HL-60 (cell line): ENCODE measurements around the gene NABP2.

Source experiments
- DNase-seq, 2 experiments: peaks; one replicate each; pipeline ENCODE4 v3.0.0-alpha.2; 2010 to 2020; ENCODE audit warnings: low read depth in 1 of 2, low spot score in 1 of 2
- H3K27ac ChIP-seq: fragments of 250-450 bp; sonication (Bioruptor Pico); replicated peaks from 2 replicates; pipeline ENCODE4 v1.5.1; 2020; ENCODE audit warnings: mild to moderate bottlenecking, moderate library complexity
- H3K27me3 ChIP-seq: fragments of 250-450 bp; sonication (Bioruptor Pico); 2 replicates; pipeline ENCODE4 v1.5.1; 2021; ENCODE audit warnings: mild to moderate bottlenecking, moderate library complexity; ENCODE audit not compliant: insufficient read depth, poor library complexity, severe bottlenecking
- H3K4me3 ChIP-seq: replicated peaks from 2 replicates; pipeline ENCODE4 v1.5.1; 2011; ENCODE audit warnings: mild to moderate bottlenecking, control low read depth, low read length; ENCODE audit not compliant: insufficient read depth
- GABPA ChIP-seq: IDR thresholded peaks from 2 replicates; pipeline ENCODE4 v1.6.1; 2012; ENCODE audit warnings: low read depth
- POLR2AphosphoS5 ChIP-seq: IDR thresholded peaks from 2 replicates; pipeline ENCODE4 v1.6.1; 2012; ENCODE audit warnings: low read depth
- SPI1 ChIP-seq: IDR thresholded peaks from 2 replicates; pipeline ENCODE4 v1.6.1; 2012; ENCODE audit warnings: low read depth, mild to moderate bottlenecking, borderline replicate concordance
- TF ChIP-seq, protein P1 (sequence below): IDR thresholded peaks from 2 replicates; pipeline ENCODE4 v1.6.1; 2012; ENCODE audit warnings: low read depth; ENCODE audit not compliant: insufficient replicate concordance
- TF ChIP-seq, protein P2 (sequence below): IDR thresholded peaks from one replicate; pipeline ENCODE4 v1.5.1; 2011; ENCODE audit warnings: low read length, control low read depth, inconsistent platforms; ENCODE audit not compliant: insufficient read depth

Gene NABP2

DNA sequence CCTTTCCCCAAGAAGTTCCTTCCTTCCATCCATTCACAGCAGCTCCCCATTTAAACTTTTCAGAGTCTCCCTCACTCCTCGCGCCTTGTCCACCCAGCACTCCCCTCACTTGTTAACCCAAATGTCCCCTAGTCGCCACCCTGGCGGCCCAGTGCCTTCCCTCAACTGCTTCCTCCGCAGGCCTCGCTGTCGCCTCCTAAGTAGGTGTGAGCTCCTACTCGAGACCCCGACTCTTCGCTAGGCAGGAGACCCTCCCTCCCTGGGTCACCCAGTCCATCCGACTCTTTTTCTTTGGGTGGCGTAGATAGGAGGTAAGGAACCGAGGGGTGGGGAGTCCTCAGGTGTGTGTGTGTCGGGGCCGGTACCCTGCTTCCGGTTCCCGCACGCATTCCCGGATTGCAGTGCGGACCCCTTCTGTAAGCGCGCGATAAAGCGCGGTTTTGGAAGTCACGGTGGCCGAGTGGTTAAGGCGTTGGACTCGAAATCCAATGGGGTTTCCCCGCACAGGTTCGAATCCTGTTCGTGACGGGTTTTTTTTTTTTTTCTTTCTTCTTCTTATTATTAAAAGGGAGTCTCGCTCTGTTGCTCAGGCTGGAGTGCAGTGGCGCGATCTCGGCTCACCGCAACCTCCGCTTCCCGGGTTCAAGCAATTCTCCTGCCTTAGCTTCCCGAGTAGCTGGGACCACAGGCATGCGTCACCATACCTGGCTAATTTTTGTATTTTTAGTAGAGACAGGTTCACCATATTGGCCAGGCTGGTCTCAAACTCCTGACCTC, 34.0 kb upstream of the NABP2 start:
- H3K27ac ChIP-seq: peak overlapping the region; percentile 71
- peak; percentile 63 to 75 for DNase-seq
- peak overlapping the region; percentile 77 for H3K4me3 ChIP-seq
- TF ChIP-seq GABPA: peak; percentile 65; the same call in 1 of the 2 replicates
- TF ChIP-seq, protein P1, sequence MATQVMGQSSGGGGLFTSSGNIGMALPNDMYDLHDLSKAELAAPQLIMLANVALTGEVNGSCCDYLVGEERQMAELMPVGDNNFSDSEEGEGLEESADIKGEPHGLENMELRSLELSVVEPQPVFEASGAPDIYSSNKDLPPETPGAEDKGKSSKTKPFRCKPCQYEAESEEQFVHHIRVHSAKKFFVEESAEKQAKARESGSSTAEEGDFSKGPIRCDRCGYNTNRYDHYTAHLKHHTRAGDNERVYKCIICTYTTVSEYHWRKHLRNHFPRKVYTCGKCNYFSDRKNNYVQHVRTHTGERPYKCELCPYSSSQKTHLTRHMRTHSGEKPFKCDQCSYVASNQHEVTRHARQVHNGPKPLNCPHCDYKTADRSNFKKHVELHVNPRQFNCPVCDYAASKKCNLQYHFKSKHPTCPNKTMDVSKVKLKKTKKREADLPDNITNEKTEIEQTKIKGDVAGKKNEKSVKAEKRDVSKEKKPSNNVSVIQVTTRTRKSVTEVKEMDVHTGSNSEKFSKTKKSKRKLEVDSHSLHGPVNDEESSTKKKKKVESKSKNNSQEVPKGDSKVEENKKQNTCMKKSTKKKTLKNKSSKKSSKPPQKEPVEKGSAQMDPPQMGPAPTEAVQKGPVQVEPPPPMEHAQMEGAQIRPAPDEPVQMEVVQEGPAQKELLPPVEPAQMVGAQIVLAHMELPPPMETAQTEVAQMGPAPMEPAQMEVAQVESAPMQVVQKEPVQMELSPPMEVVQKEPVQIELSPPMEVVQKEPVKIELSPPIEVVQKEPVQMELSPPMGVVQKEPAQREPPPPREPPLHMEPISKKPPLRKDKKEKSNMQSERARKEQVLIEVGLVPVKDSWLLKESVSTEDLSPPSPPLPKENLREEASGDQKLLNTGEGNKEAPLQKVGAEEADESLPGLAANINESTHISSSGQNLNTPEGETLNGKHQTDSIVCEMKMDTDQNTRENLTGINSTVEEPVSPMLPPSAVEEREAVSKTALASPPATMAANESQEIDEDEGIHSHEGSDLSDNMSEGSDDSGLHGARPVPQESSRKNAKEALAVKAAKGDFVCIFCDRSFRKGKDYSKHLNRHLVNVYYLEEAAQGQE: no peak
- peak; percentile 11; the same call in 1 of the 2 replicates for TF ChIP-seq POLR2AphosphoS5
- H3K27me3 ChIP-seq: no peaks in the 10 kb centered on the region

DNA sequence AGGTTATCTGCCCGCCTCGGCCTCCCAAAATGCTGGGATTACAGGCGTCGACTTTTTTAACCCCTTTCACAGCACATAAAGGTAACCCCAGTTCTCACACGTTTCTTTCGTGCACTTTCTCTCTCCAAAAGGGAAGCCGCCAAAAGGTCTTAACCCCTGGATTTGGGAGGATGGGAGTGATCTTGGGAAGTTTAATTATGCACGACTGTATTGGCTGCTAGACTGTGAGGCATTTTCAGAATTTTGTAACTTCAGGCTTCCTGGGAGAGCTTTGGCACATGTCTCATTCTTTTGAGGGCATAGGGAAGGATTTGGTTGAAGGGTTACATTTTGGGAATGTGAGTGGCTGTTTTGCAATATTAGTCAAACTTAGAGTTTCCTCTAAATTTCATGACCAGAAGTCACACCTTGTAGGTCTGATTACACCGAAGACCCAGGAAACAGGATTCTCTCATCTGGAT, 33.4 kb upstream of the NABP2 start:
- peak overlapping the region; percentile 71 for H3K27ac ChIP-seq

DNA sequence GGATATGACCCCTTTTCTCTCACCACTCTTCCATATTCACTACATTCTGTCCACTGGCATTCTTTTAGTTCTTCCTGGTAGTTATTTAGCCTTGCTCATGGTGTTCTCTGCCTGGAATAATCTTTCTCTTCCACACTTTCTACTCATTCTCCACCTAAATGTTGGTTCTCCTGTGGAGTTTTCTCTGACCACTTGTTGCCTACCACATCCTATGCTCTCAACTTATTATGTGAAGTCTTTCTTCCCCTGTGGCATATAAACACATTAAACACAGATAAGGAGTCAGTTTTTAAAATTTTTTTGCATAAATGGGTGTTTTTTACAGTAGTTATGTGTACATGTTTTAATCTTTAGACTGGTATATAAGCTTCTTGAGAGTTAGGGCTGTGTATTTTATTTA, 31.6 kb upstream of the NABP2 start:
- DNase-seq: no peak
- TF ChIP-seq, protein P2, sequence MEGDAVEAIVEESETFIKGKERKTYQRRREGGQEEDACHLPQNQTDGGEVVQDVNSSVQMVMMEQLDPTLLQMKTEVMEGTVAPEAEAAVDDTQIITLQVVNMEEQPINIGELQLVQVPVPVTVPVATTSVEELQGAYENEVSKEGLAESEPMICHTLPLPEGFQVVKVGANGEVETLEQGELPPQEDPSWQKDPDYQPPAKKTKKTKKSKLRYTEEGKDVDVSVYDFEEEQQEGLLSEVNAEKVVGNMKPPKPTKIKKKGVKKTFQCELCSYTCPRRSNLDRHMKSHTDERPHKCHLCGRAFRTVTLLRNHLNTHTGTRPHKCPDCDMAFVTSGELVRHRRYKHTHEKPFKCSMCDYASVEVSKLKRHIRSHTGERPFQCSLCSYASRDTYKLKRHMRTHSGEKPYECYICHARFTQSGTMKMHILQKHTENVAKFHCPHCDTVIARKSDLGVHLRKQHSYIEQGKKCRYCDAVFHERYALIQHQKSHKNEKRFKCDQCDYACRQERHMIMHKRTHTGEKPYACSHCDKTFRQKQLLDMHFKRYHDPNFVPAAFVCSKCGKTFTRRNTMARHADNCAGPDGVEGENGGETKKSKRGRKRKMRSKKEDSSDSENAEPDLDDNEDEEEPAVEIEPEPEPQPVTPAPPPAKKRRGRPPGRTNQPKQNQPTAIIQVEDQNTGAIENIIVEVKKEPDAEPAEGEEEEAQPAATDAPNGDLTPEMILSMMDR: no peak
- TF ChIP-seq POLR2AphosphoS5: no peak
- TF ChIP-seq, protein P1: no peak
- no peak for TF ChIP-seq GABPA
- TF ChIP-seq SPI1: no peak
- H3K4me3 ChIP-seq: no peak overlapping the region
- no peaks in the 10 kb centered on the region for H3K27me3 ChIP-seq
- H3K27ac ChIP-seq: no peak overlapping the region

More for the DNA sequence above, 33.4 kb upstream of the NABP2 start:
- no peak for DNase-seq
- TF ChIP-seq GABPA (no peak), POLR2AphosphoS5 (no peak), SPI1 (no peak)
- TF ChIP-seq, protein P1: no peak
- TF ChIP-seq, protein P2: no peak
- Histone ChIP-seq H3K27me3 (no peaks in the 10 kb centered on the region), H3K4me3 (peak overlapping the region; percentile 77)
